CD4-positive, CD25-positive, alpha-beta regulatory T cell (primary cell): ENCODE measurements around the gene AQP9. TPM values are rescaled to one million over a fixed set of nuclear protein-coding genes. Genes with fewer than 3 reads are reported as not detected.
"Not testable (repeated sequence)": the region's sequence is repeated elsewhere in the genome, so short reads cannot be mapped to it uniquely, and the experiment has no call there.

Source experiments
- ATAC-seq, 2 donors: fragments of 150-1000 bp; cut with Tn5 transposase; one replicate each; pipeline ENCODE4 v1.10.0; 2021; ENCODE audit warnings: low read depth in 2 of 2, moderate number of reproducible peaks in 2 of 2, moderate library complexity in 1 of 2
- DNase-seq, 3 donors: peaks; one replicate each; pipeline versions ENCODE4 v3.0.0 to v3.0.0-alpha.2; 2012 to 2022; ENCODE audit warnings: mixed read lengths in 1 of 3
- H3K27ac ChIP-seq: one replicate; pipeline ENCODE4 v1.7.0; 2013; ENCODE audit warnings: mild to moderate bottlenecking, low read length; ENCODE audit not compliant: insufficient read depth, poor library complexity, severe bottlenecking
- H3K27me3 ChIP-seq: one replicate; pipeline ENCODE4 v1.7.0; 2013; ENCODE audit warnings: low read length; ENCODE audit not compliant: control insufficient read depth, insufficient read depth
- H3K36me3 ChIP-seq: one replicate; pipeline ENCODE4 v1.7.0; 2013; ENCODE audit warnings: mild to moderate bottlenecking, low read length, moderate library complexity; ENCODE audit not compliant: control insufficient read depth, insufficient read depth
- H3K4me1 ChIP-seq: 2 replicates; pipeline ENCODE4 v1.7.0; 2013; ENCODE audit warnings: mild to moderate bottlenecking, low read length; ENCODE audit not compliant: insufficient read depth, control insufficient read depth, poor library complexity, severe bottlenecking
- H3K4me3 ChIP-seq: one replicate; pipeline ENCODE4 v1.7.0; 2013; ENCODE audit warnings: low read depth, mild to moderate bottlenecking, low read length, moderate library complexity
- H3K9me3 ChIP-seq, 2 experiments: 1 replicate in 1 of 2; 2 replicates in 1 of 2; pipeline ENCODE4 v1.7.0; 2013; ENCODE audit warnings: low read length in 2 of 2, mild to moderate bottlenecking in 1 of 2, moderate library complexity in 1 of 2; ENCODE audit not compliant: control insufficient read depth in 2 of 2
- H3K27ac Mint-ChIP-seq, 3 donors: one replicate each; pipeline ENCODE4 v1.8.0; 2020 to 2022; ENCODE audit warnings: mild to moderate bottlenecking in 3 of 3, mixed read lengths in 3 of 3, moderate library complexity in 2 of 3
- H3K27me3 Mint-ChIP-seq: one replicate; pipeline ENCODE4 v1.8.0; 2022; ENCODE audit warnings: mild to moderate bottlenecking, mixed read lengths
- H3K36me3 Mint-ChIP-seq: one replicate; pipeline ENCODE4 v1.8.0; 2020; ENCODE audit warnings: mixed read lengths
- H3K4me1 Mint-ChIP-seq, 4 donors: one replicate each; pipeline ENCODE4 v1.8.0; 2020 to 2022; ENCODE audit warnings: mixed read lengths in 4 of 4, mild to moderate bottlenecking in 1 of 4
- H3K4me3 Mint-ChIP-seq, 4 donors: one replicate each; pipeline ENCODE4 v1.8.0; 2020 to 2022; ENCODE audit warnings: mild to moderate bottlenecking in 4 of 4, mixed read lengths in 4 of 4, moderate library complexity in 3 of 4
- H3K9me3 Mint-ChIP-seq, 7 donors: one replicate each; pipeline ENCODE4 v1.8.0; 2020 to 2022; ENCODE audit warnings: mixed read lengths in 7 of 7, mild to moderate bottlenecking in 3 of 7, moderate library complexity in 2 of 7
- polyA plus RNA-seq, 4 donors: library from polyadenylated mRNA; unstranded; fragments of 300-500 nt; fragmentation: Illumina TruSeq; gene quantifications; one replicate each; pipeline ENCODE4 v1.2.3, GENCODE V29; 2021
- total RNA-seq: library from RNA; stranded (reverse); gene quantifications from one replicate; pipeline ENCODE4 v1.2.3, GENCODE V29; 2022

The AQP9 gene
- total and polyA plus RNA-seq, 5 donors from 2014 or later = 0.11 to 0.26 TPM; not detected in 3

DNA sequence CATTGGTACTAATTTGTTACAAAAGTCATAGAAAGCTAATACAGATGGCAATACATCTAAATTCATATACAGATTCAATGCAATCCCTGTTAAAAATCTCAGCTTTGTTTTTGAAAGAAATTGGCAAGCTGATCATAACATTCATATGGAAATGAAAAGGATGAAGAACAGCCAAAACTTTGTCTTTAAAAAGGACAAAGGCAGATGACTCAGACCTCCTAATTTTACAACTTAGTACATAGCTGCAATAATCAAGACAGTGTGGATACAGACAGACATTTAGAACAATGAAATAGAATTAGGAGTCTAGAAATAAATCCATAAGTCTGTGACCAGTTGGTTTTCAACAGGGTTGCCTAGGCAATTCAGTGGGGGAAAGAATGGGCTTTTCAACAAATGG is 63.3 kb downstream of the AQP9 start:
- H3K36me3 ChIP-seq = no peaks in the 10 kb centered on the region
- no peak overlapping the region for H3K4me3 ChIP-seq
- Mint-ChIP-seq H3K4me1 (no peaks in the 10 kb centered on the region), H3K27ac (no peak overlapping the region), H3K27me3 (peaks cover 23% of the 10 kb centered on the region), H3K4me3 (no peak overlapping the region), H3K36me3 (no peaks in the 10 kb centered on the region), H3K9me3 (peaks cover 0 to 3% (median 0%) of the 10 kb centered on the region in 7 donors)
- H3K27me3 ChIP-seq = peaks cover 3% of the 10 kb centered on the region
- H3K9me3 ChIP-seq = no peaks in the 10 kb centered on the region
- H3K27ac ChIP-seq = no peak overlapping the region
- DNase-seq (no peak), ATAC-seq (no peak)
- H3K4me1 ChIP-seq = no peaks in the 10 kb centered on the region

DNA sequence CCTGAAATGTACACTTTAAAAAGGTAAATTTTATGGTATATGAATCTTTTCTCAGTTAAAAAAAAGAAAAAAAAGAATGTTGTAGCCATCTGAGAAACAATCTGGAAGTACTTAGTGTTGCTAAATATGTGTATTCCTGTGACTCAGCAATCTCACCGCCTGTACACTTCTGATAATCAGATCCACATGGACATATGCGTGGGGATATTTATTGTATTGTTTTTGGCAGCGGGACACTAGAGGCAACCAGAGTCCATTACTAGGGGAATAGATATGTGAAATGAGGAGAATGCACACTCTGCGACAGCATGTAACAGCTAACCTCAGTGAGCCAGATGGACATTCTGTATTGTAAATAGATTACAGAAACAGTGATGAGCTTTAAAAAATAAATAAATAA is 65.4 kb downstream of the AQP9 start:
- no peaks in the 10 kb centered on the region for H3K4me1 Mint-ChIP-seq
- H3K9me3 ChIP-seq = no peaks in the 10 kb centered on the region
- no peaks in the 10 kb centered on the region for H3K36me3 ChIP-seq
- DNase-seq = no peak
- H3K4me3 Mint-ChIP-seq = no peak overlapping the region
- H3K27ac Mint-ChIP-seq = no peak overlapping the region
- H3K36me3 Mint-ChIP-seq = no peaks in the 10 kb centered on the region
- H3K4me3 ChIP-seq = no peak overlapping the region
- H3K9me3 Mint-ChIP-seq = peaks cover 0 to 3% (median 0%) of the 10 kb centered on the region in 7 donors
- no peak overlapping the region for H3K27ac ChIP-seq
- H3K4me1 ChIP-seq = no peaks in the 10 kb centered on the region
- ATAC-seq = no peak
- peaks cover 3% of the 10 kb centered on the region for H3K27me3 ChIP-seq
- peaks cover 19% of the 10 kb centered on the region for H3K27me3 Mint-ChIP-seq

DNA sequence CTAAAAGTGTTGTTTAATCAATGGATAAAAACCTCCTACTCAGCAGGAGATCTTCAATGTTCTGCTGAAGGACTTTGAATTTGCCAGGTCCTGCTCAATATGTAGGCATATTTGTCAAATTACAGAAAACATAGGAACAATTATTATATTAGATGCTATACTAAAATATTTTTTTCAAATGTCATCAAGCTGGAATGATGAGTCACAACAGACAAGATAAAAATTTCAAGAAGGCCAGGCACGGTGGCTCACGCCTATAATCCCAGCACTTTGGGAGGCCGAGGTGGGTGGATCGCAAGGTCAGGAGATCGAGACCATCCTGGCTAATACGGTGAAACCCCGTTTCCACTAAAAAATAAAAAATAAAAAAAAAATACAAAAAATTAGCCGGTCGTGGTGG is 68.0 kb downstream of the AQP9 start:
- no peaks in the 10 kb centered on the region for H3K9me3 ChIP-seq
- Mint-ChIP-seq H3K4me3 (no peak overlapping the region), H3K27ac (no peak overlapping the region), H3K4me1 (peaks cover 0 to 9% (median 0%) of the 10 kb centered on the region in 4 donors), H3K27me3 (peaks cover 16% of the 10 kb centered on the region), H3K9me3 (peaks cover 0 to 2% (median 0%) of the 10 kb centered on the region in 7 donors), H3K36me3 (no peaks in the 10 kb centered on the region)
- H3K36me3 ChIP-seq = no peaks in the 10 kb centered on the region
- no peaks in the 10 kb centered on the region for H3K4me1 ChIP-seq
- ATAC-seq = no peak
- peaks cover 3% of the 10 kb centered on the region for H3K27me3 ChIP-seq
- H3K27ac ChIP-seq = no peak overlapping the region
- no peak for DNase-seq
- H3K4me3 ChIP-seq = no peak overlapping the region

DNA sequence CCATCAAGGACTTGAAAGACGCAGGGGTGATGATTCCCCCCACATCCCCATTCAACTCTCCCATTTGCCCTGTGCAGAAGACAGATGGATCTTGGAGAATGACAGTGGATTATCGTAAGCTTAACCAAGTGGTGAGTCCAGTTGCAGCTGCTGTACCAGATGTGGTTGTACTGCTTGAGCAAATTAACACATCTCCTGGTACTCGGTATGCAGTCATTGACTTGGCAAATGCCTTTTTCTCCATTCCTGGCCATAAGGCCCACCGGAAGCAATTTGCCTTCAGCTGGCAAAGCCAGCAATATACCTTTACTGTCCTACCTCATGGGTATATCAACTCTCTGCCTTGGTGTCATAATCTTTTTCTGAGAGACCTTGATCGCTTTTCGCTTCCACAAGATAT is 70.0 kb downstream of the AQP9 start:
- H3K27ac ChIP-seq, H3K4me3 Mint-ChIP-seq: not testable (repeated sequence)

DNA sequence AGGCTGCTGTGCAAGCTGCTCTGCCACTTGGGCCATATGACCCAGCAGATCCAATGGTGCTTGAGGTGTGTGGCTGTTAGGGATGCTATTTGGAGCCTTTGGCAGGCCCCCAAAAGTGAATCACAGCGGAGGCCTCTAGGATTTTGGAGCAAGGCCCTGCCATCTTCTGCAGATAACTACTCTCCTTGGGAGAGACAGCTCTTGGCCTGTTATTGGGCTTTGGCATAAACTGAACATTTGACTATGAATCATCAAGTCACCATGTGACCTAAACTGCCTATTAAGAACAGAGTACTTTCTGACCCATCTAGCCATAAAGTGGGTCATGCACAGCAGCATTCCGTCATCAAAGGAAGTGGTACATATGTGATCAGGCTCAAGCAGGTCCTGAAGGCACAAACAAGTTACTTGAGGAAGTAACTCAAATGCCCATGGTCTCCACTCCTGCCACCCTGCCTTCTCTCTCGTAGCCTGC is 70.9 kb downstream of the AQP9 start:
- peak; percentile 34 to 65 for ATAC-seq

More for the DNA sequence above, 70.0 kb downstream of the AQP9 start:
- not testable (repeated sequence) for DNase-seq, ATAC-seq, H3K27ac Mint-ChIP-seq, H3K4me1 Mint-ChIP-seq, H3K9me3 ChIP-seq, H3K36me3 ChIP-seq, H3K9me3 Mint-ChIP-seq, H3K27me3 ChIP-seq, H3K4me3 ChIP-seq, H3K4me1 ChIP-seq, H3K36me3 Mint-ChIP-seq
- peaks cover 10% of the 10 kb centered on the region for H3K27me3 Mint-ChIP-seq

DNA sequence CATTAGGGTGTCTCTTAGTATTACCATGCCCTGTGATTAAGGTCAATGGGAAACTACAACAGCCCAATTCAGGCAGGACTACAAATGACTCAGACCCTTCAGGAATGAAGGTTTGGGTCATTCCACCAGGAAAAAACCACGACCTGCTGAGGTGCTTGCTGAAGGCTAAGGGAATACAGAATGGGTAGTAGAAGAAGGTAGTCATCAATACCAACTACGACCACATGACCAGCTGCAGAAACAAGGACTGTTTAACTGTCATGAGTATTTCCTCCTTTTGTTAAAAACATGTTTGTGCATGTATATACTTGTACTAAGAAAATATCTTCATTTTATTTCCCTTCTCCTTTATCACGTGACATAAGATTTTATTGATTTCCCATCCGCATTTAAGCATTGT is 71.8 kb downstream of the AQP9 start:
- H3K9me3 Mint-ChIP-seq, H3K27me3 Mint-ChIP-seq: not testable (repeated sequence)
- H3K27ac Mint-ChIP-seq = peak overlapping the region in 2 of 3 donors; percentile 5 to 40

More for the DNA sequence above, 70.9 kb downstream of the AQP9 start:
- H3K27ac Mint-ChIP-seq = peak overlapping the region in 1 of 3 donors; percentile 69
- H3K36me3 ChIP-seq, H3K27me3 Mint-ChIP-seq, H3K4me3 ChIP-seq, H3K36me3 Mint-ChIP-seq, H3K27ac ChIP-seq, H3K9me3 ChIP-seq, H3K9me3 Mint-ChIP-seq, H3K4me1 Mint-ChIP-seq, H3K4me1 ChIP-seq, H3K27me3 ChIP-seq, H3K4me3 Mint-ChIP-seq: not testable (repeated sequence)
- DNase-seq = peak in 2 of 3 donors; percentile 9 to 53

DNA sequence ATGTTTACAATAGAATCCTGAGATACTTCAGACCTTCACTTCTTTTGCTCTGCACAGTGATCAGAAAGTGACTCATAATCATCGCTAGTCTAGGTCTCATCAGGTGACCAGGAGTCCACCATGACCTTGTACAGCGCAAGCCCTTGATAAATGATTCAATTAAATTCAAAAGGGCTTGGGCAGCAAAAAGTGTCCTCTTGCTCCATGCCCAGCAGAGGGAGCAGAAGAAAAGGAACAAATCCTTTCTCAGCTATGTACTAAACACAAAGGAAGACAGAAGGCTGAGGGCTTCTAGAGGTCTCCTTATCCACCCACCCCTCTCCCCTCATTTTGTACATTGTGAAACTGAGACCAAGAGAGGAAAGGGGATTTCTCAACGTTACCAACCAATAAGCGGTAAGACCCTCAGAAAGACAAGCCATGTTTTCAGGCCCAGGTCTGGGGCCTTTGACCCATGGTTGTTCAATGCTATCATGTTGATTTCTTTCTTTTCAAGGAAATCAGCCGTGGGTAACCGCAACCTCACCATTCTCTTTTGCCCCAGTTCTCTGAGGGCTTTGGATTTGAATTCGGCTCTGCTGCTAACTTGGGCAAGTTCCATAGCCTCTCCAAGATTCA is 74.8 kb downstream of the AQP9 start:
- ATAC-seq (no peak), DNase-seq (peak in 1 of 3 donors; percentile 35)

More for the DNA sequence above, 71.8 kb downstream of the AQP9 start:
- H3K36me3 Mint-ChIP-seq, H3K4me3 Mint-ChIP-seq, H3K4me3 ChIP-seq, H3K27me3 ChIP-seq, H3K36me3 ChIP-seq, H3K9me3 ChIP-seq, H3K4me1 ChIP-seq, ATAC-seq, H3K4me1 Mint-ChIP-seq, H3K27ac ChIP-seq: not testable (repeated sequence)
- DNase-seq = peak in 1 of 3 donors; percentile 18

More for the DNA sequence above, 74.8 kb downstream of the AQP9 start:
- Mint-ChIP-seq H3K4me3 (no peak overlapping the region), H3K9me3 (no peaks in the 10 kb centered on the region), H3K4me1 (peaks cover 0 to 9% (median 0%) of the 10 kb centered on the region in 4 donors), H3K36me3 (no peaks in the 10 kb centered on the region), H3K27me3 (peaks cover 9% of the 10 kb centered on the region), H3K27ac (no peak overlapping the region)
- no peaks in the 10 kb centered on the region for H3K36me3 ChIP-seq
- no peaks in the 10 kb centered on the region for H3K27me3 ChIP-seq
- H3K9me3 ChIP-seq = no peaks in the 10 kb centered on the region
- H3K27ac ChIP-seq = no peak overlapping the region
- no peak overlapping the region for H3K4me3 ChIP-seq
- no peaks in the 10 kb centered on the region for H3K4me1 ChIP-seq
